GM12878 (cell line): ENCODE results near the gene MACROD2. TPM values are rescaled to one million over a fixed set of nuclear protein-coding genes. Genes with fewer than 3 reads are reported as not detected.

ENCODE experiments used
- ATAC-seq: fragments of 200-7000 bp; cut with Tn5 transposase; 3 replicates; pipeline ENCODE4 v1.9.1; 2020; ENCODE audit warnings: mild to moderate bottlenecking, moderate library complexity
- BruUV-seq: library from RNA; stranded (reverse); fragments of 400-500 nt; replicated peaks from 2 replicates; lab custom pipeline; 2021; lab: Mats Ljungman, UMichigan
- CTCF ChIA-PET: fragments of 300-600 bp; sonication (Branson Sonifier 250); formaldehyde crosslinking; extraction: SDS; loops from one replicate; lab custom pipeline; 2021; ENCODE audit warnings: inconsistent platforms; lab: Yijun Ruan, JAX
- POLR2A ChIA-PET: fragments of 350-600 bp; formaldehyde crosslinking; extraction: SDS; loops from one replicate; lab custom pipeline; 2021; ENCODE audit warnings: inconsistent platforms; lab: Charles Lee
- RAD21 ChIA-PET: fragments of 300-600 bp; sonication (Branson Sonifier 250); formaldehyde crosslinking; loops from one replicate; lab custom pipeline; 2023; ENCODE audit warnings: antibody characterized with exemption; ENCODE audit not compliant: unreplicated experiment; lab: Charles Lee
- SMC1A ChIA-PET: fragments of 300-600 bp; sonication (Branson Sonifier 250); formaldehyde crosslinking; loops from one replicate; lab custom pipeline; 2023; ENCODE audit not compliant: unreplicated experiment, uncharacterized antibody; lab: Charles Lee
- DNase-seq: peaks from one replicate; pipeline ENCODE4 v3.0.0-alpha.2; 2011; ENCODE audit warnings: low read depth, low spot score
- FAIRE-seq: peaks from 3 replicates; lab custom pipeline; 2011; peaks lifted over from hg19 to GRCh38; lab: Jason Lieb, UNC
- H2AFZ ChIP-seq: 2 replicates; pipeline ENCODE4 v1.6.0; 2011; ENCODE audit warnings: low read depth, low read length, control low read depth; ENCODE audit not compliant: control insufficient read depth
- H3K27ac ChIP-seq: 2 replicates; pipeline ENCODE4 v1.5.1; 2011; ENCODE audit warnings: control low read depth; ENCODE audit not compliant: control insufficient read depth, insufficient read depth
- H3K27me3 ChIP-seq, 2 experiments: replicated peaks in 1 of 2; 2 replicates each; pipeline versions ENCODE4 v1.6.0 to v1.6.1; 2011; ENCODE audit warnings: low read length in 1 of 2; ENCODE audit not compliant: control insufficient read depth in 2 of 2, insufficient read depth in 2 of 2
- H3K36me3 ChIP-seq, 2 experiments: 2 replicates each; pipeline ENCODE4 v1.5.1; 2011; ENCODE audit warnings: low read length in 1 of 2; ENCODE audit not compliant: control insufficient read depth in 2 of 2, insufficient read depth in 2 of 2
- H3K4me1 ChIP-seq: 2 replicates; pipeline ENCODE4 v1.6.1; 2011; ENCODE audit warnings: mild to moderate bottlenecking, low read length, moderate library complexity, mixed read lengths; ENCODE audit not compliant: control insufficient read depth, insufficient read depth
- H3K4me2 ChIP-seq: 2 replicates; pipeline ENCODE4 v1.6.0; 2011; ENCODE audit warnings: control low read depth; ENCODE audit not compliant: control insufficient read depth, insufficient read depth
- H3K4me3 ChIP-seq: fragments of 200-600 bp; sonication (generic); 2 replicates; pipeline ENCODE4 v1.5.1; 2016
- H3K79me2 ChIP-seq: 2 replicates; pipeline ENCODE4 v1.6.0; 2011; ENCODE audit warnings: low read length; ENCODE audit not compliant: control insufficient read depth, insufficient read depth
- H3K9ac ChIP-seq: 2 replicates; pipeline ENCODE4 v1.8.0; 2011; ENCODE audit warnings: low read length, control low read depth, mixed read lengths; ENCODE audit not compliant: control insufficient read depth, insufficient read depth
- H3K9me3 ChIP-seq: replicated peaks from 3 replicates; pipeline ENCODE4 v1.5.1; 2011; ENCODE audit warnings: mild to moderate bottlenecking, low read length; ENCODE audit not compliant: control insufficient read depth, insufficient read depth
- H4K20me1 ChIP-seq: 2 replicates; pipeline ENCODE4 v1.6.0; 2011; ENCODE audit not compliant: control insufficient read depth, insufficient read depth
- ATF7 ChIP-seq: fragments of 450-650 bp; IDR thresholded peaks from 2 replicates; pipeline ENCODE4 v1.6.1; 2016; ENCODE audit warnings: low read depth, mild to moderate bottlenecking
- BACH1 ChIP-seq: fragments of 450-650 bp; IDR thresholded peaks from 2 replicates; pipeline ENCODE4 v1.6.1; 2017; ENCODE audit warnings: mild to moderate bottlenecking, borderline replicate concordance
- EGR1 ChIP-seq, 2 experiments: IDR thresholded peaks; 1 replicate in 1 of 2; 2 replicates in 1 of 2; pipeline ENCODE4 v1.6.1; 2011 to 2012; ENCODE audit warnings: low read depth in 2 of 2, low read length in 2 of 2, borderline replicate concordance in 1 of 2, mild to moderate bottlenecking in 1 of 2, moderate library complexity in 1 of 2
- JUND ChIP-seq: IDR thresholded peaks from 2 replicates; pipeline ENCODE4 v1.6.1; 2012; ENCODE audit warnings: low read depth, mild to moderate bottlenecking, low read length, improper control_type of control experiment, moderate library complexity
- MXI1 ChIP-seq: fragments of 150-350 bp; IDR thresholded peaks from 2 replicates; pipeline ENCODE4 v1.6.1; 2011; ENCODE audit warnings: low read depth, mild to moderate bottlenecking, inconsistent platforms, low read length, improper control_type of control experiment
- RCOR1 ChIP-seq: conservative IDR thresholded peaks from 2 replicates; pipeline ENCODE4 v1.6.1; 2012; ENCODE audit warnings: low read depth, low read length, improper control_type of control experiment
- RUNX3 ChIP-seq: IDR thresholded peaks from 2 replicates; pipeline ENCODE4 v1.6.1; 2012; ENCODE audit warnings: low read length, inconsistent platforms
- SIN3A ChIP-seq: IDR thresholded peaks from 2 replicates; pipeline ENCODE4 v1.6.1; 2012; ENCODE audit warnings: low read depth, low read length, improper control_type of control experiment
- SRF ChIP-seq, 2 experiments: IDR thresholded peaks; 2 replicates each; pipeline ENCODE4 v1.6.1; 2011; ENCODE audit warnings: low read depth in 2 of 2, low read length in 2 of 2, mild to moderate bottlenecking in 1 of 2, moderate library complexity in 1 of 2
- TBL1XR1 ChIP-seq: IDR thresholded peaks from 2 replicates; pipeline ENCODE4 v1.6.1; 2012; ENCODE audit warnings: low read depth, low read length, improper control_type of control experiment
- YBX1 ChIP-seq: fragments of 450-650 bp; IDR thresholded peaks from 2 replicates; pipeline ENCODE4 v1.6.1; 2016; ENCODE audit warnings: antibody characterized with exemption
- ZBED1 ChIP-seq: IDR thresholded peaks from 2 replicates; pipeline ENCODE4 v1.6.1; 2016; ENCODE audit warnings: borderline replicate concordance
- WGBS: methylation state at CpG from one replicate; pipeline ENCODE4 v1.1.6; 2016; ENCODE audit warnings: low lambda C conversion rate; ENCODE audit not compliant: insufficient replicate concordance, insufficient coverage; ENCODE audit errors: missing lambda C conversion rate; 5-methylcytosine and 5-hydroxymethylcytosine counted together
- in situ Hi-C: fragments of 300-500 bp; cut with MboI; formaldehyde crosslinking; loops from 9 replicates; pipeline ENCODE4 v1.14.3; 2018; ENCODE audit warnings: mixed read lengths
- intact Hi-C: fragments of 100-400 bp; cut with micrococcal nuclease; formaldehyde crosslinking; loops from one replicate; pipeline ENCODE4 v1.14.2; 2022; ENCODE audit not compliant: unreplicated experiment
- polyA plus RNA-seq, 11 experiments: library from polyadenylated mRNA; depleted of rRNA in 4 of 11; unstranded in 6 of 11; stranded (reverse) in 5 of 11; fragments of >200 nt; fragmentation: Nextera tagmentation in 4 of 11; fragmentation: Illumina TruSeq in 1 of 11; extraction: Ambion mirVana in 4 of 11; extraction: Trizol in 1 of 11; gene quantifications; 1 replicate in 1 of 11; 2 replicates in 10 of 11; pipeline versions ENCODE4 v1.2.1 to v1.2.3, GENCODE V29; 2011 to 2016; ENCODE audit warnings: inconsistent platforms in 2 of 11, missing spikeins in 2 of 11, low read depth in 1 of 11
- total RNA-seq, 4 experiments: library from RNA; depleted of rRNA in 3 of 4; stranded (reverse); fragments of >200 nt in 3 of 4; fragmentation: Illumina TruSeq in 1 of 4; extraction: Trizol in 1 of 4; gene quantifications; 2 replicates each; pipeline versions ENCODE4 v1.2.1 to v1.2.3, GENCODE V29; 2013 to 2021
- TF ChIP-seq, protein P1 (sequence below): fragments of 450-650 bp; conservative IDR thresholded peaks from 2 replicates; pipeline ENCODE4 v1.6.1; 2017; ENCODE audit warnings: mild to moderate bottlenecking, moderate library complexity
- TF ChIP-seq, protein P2 (sequence below): fragments of 450-650 bp; formaldehyde crosslinking; IDR thresholded peaks from 2 replicates; pipeline ENCODE4 v1.5.0; 2022; ENCODE audit warnings: mild to moderate bottlenecking, missing genetic modification characterization

MACROD2 gene
- total and polyA plus RNA-seq, 10 of the 15 experiments (the other 5 are each of a cell fraction or from before 2014, with no cell fraction given): 1.1 to 21.5 (median 2.2) TPM

DNA sequence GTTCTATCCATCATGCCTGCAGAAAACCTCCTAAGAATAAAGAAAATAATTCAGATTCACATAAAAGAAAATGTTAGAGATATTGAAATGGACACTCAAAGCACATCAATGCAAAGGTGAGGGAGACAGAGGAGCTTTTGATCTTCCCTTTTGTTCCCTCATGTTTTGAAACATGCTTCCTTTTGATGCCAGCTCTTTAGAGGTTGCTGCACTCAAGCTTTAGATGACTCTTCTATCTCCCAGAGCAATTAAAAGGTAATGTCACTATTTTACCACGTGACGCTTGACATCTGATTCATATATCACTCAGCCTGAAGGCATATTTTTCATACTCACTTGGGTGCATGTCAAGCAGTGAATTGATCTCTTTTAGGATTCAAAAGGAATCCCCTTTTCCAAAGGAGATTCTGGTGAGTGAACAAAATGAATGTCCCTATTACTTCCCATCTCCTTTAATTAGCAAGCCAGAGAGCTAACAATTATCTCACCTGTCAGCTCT, 1551.3 kb downstream of the MACROD2 start (continued):
- TF ChIP-seq, protein P1, sequence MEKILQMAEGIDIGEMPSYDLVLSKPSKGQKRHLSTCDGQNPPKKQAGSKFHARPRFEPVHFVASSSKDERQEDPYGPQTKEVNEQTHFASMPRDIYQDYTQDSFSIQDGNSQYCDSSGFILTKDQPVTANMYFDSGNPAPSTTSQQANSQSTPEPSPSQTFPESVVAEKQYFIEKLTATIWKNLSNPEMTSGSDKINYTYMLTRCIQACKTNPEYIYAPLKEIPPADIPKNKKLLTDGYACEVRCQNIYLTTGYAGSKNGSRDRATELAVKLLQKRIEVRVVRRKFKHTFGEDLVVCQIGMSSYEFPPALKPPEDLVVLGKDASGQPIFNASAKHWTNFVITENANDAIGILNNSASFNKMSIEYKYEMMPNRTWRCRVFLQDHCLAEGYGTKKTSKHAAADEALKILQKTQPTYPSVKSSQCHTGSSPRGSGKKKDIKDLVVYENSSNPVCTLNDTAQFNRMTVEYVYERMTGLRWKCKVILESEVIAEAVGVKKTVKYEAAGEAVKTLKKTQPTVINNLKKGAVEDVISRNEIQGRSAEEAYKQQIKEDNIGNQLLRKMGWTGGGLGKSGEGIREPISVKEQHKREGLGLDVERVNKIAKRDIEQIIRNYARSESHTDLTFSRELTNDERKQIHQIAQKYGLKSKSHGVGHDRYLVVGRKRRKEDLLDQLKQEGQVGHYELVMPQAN: no peak
- TF ChIP-seq SIN3A (no peak), EGR1 (IDR thresholded peaks at IDR 0.05; ENCODE audit: borderline replicate concordance in 1 of 2, low read depth in 2 of 2, low read length in 2 of 2) (no peak), ZBED1 (no peak), BACH1 (no peak), YBX1 (no peak)
- TF ChIP-seq, protein P2, sequence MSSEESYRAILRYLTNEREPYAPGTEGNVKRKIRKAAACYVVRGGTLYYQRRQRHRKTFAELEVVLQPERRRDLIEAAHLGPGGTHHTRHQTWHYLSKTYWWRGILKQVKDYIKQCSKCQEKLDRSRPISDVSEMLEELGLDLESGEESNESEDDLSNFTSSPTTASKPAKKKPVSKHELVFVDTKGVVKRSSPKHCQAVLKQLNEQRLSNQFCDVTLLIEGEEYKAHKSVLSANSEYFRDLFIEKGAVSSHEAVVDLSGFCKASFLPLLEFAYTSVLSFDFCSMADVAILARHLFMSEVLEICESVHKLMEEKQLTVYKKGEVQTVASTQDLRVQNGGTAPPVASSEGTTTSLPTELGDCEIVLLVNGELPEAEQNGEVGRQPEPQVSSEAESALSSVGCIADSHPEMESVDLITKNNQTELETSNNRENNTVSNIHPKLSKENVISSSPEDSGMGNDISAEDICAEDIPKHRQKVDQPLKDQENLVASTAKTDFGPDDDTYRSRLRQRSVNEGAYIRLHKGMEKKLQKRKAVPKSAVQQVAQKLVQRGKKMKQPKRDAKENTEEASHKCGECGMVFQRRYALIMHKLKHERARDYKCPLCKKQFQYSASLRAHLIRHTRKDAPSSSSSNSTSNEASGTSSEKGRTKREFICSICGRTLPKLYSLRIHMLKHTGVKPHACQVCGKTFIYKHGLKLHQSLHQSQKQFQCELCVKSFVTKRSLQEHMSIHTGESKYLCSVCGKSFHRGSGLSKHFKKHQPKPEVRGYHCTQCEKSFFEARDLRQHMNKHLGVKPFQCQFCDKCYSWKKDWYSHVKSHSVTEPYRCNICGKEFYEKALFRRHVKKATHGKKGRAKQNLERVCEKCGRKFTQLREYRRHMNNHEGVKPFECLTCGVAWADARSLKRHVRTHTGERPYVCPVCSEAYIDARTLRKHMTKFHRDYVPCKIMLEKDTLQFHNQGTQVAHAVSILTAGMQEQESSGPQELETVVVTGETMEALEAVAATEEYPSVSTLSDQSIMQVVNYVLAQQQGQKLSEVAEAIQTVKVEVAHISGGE (CRISPR knock-in tag): no peak

DNA sequence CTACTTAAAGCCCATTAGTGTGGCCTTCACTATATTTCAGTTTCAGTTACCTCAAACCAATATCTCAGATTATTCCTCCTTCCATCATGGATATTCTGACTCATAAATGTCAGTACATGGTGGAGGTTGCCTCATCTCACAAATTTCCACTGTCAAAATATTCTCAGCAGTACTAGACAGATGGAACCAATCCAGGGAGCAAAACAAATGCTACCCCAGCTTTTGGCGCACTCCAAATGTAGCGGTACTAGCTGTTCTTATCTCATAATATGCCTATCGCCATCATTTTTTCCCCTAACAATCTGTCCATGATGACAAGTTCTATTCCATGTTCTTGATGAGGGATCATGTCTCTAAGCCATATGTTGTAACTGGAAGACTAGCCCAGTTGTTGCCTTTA, 1551.8 kb downstream of the MACROD2 start:
- ATAC-seq: no peak
- Histone ChIP-seq H3K27me3 (no peaks in the 10 kb centered on the region), H2AFZ (no peak overlapping the region), H3K4me3 (no peak overlapping the region), H3K9me3 (no peaks in the 10 kb centered on the region; the same call in 1 of the 3 replicates), H3K79me2 (no peaks in the 10 kb centered on the region), H3K9ac (no peak overlapping the region), H3K4me1 (no peaks in the 10 kb centered on the region), H3K4me2 (no peak overlapping the region), H3K36me3 (no peaks in the 10 kb centered on the region), H4K20me1 (no peaks in the 10 kb centered on the region), H3K27ac (no peak overlapping the region)
- intact Hi-C loops: no loop called here
- POLR2A ChIA-PET: no interaction called here
- RAD21 ChIA-PET: no interaction called here
- 96% methylated on average over 3 of the region's 3 CpGs for WGBS
- in situ Hi-C loops: no loop called here
- no TSS peak for BruUV-seq
- CTCF ChIA-PET: interaction anchor here (0.5 kb wide), 1 partner anchor 434 kb away, joined by 3 read pairs; no protein-coding TSS in a partner anchor
- no peak for DNase-seq
- no peak for FAIRE-seq
- SMC1A ChIA-PET: no interaction called here
- no peak for TF ChIP-seq SRF (IDR thresholded peaks at IDR 0.05; ENCODE audit: low read depth in 2 of 2, low read length in 2 of 2)
- TF ChIP-seq MXI1: no peak
- TF ChIP-seq JUND: no peak
- no peak for TF ChIP-seq RUNX3
- TF ChIP-seq RCOR1: no peak
- no peak for TF ChIP-seq TBL1XR1
- TF ChIP-seq ATF7: no peak
- TF ChIP-seq, protein P2 (CRISPR knock-in tag): no peak
